Activated T-helper 1 cell treated with Interleukin-2 at 50 U/mL for 16 hours (primary cell): Measurements from ENCODE around the gene UBE2S.

Experiments used
- DNase-seq: peaks from one replicate; pipeline ENCODE4 v3.0.0-alpha.2; 2020; ENCODE audit warnings: low read depth

Gene UBE2S

GRCh38 chr19:55362174-55362989 is 45.2 kb downstream of the UBE2S start:
- DNase-seq, result no peak

- no peak for DNase-seq
Observed at GRCh38 chr19:55360902-55361301, 46.7 kb downstream of the UBE2S start.

GRCh38 chr19:55358943-55359908 is 48.4 kb downstream of the UBE2S start:
- no peak for DNase-seq

- DNase-seq, result no peak
Observed at GRCh38 chr19:55358493-55358892, 49.1 kb downstream of the UBE2S start.

GRCh38 chr19:55355213-55355821 is 52.3 kb downstream of the UBE2S start:
- no peak for DNase-seq

GRCh38 chr19:55354698-55355212 is 52.8 kb downstream of the UBE2S start, which contains the start of gene COX6B2:
TSS of gene COX6B2 (minus strand) at chr19:55354719. CDS start at chr19:55354521, 198 bp downstream.
- no peak for DNase-seq

- peak; percentile 27 for DNase-seq
Observed at GRCh38 chr19:55353803-55354697, 53.5 kb downstream of the UBE2S start.

- no peak for DNase-seq
Observed at GRCh38 chr19:55353356-55353802, 54.2 kb downstream of the UBE2S start.

GRCh38 chr19:55352549-55353145 is 54.9 kb downstream of the UBE2S start:
- no peak for DNase-seq

GRCh38 chr19:55352040-55352439 is 55.5 kb downstream of the UBE2S start:
- DNase-seq, result no peak

- DNase-seq, result no peak
Observed at GRCh38 chr19:55350620-55351315, 56.8 kb downstream of the UBE2S start.
